H1 (cell line): ENCODE measurements around the gene HMCN2. TPM values are rescaled to one million over a fixed set of nuclear protein-coding genes. Genes with fewer than 3 reads are reported as not detected.

Source experiments
- CBX8 ChIP-seq: fragments of 300-800, 300-1000 bp; sonication (generic); IDR thresholded peaks from 2 replicates; pipeline ENCODE4 v1.7.1; 2016; ENCODE audit warnings: low read depth, low read length, borderline replicate concordance
- CHD1 ChIP-seq: IDR thresholded peaks from 2 replicates; pipeline ENCODE4 v1.6.1; 2012; ENCODE audit warnings: low read depth, low read length, improper control_type of control experiment
- EZH2 ChIP-seq: fragments of 200-600 bp; sonication (generic); IDR thresholded peaks from 2 replicates; pipeline ENCODE4 v1.7.1; 2012; ENCODE audit warnings: low read depth, mild to moderate bottlenecking, moderate library complexity, low read length, inconsistent platforms; ENCODE audit not compliant: severe bottlenecking
- GABPA ChIP-seq: IDR thresholded peaks from 2 replicates; pipeline ENCODE4 v1.6.1; 2011; ENCODE audit warnings: mild to moderate bottlenecking, low read length, moderate library complexity, borderline replicate concordance; ENCODE audit not compliant: insufficient read depth
- POLR2A ChIP-seq, 2 experiments: IDR thresholded peaks; 1 replicate in 1 of 2; 2 replicates in 1 of 2; pipeline ENCODE4 v1.6.1; 2011; ENCODE audit warnings: low read depth in 2 of 2, low read length in 2 of 2, mild to moderate bottlenecking in 2 of 2; ENCODE audit errors: control extremely low read depth in 1 of 2
- RXRA ChIP-seq: IDR thresholded peaks from 2 replicates; pipeline ENCODE4 v1.6.1; 2011; ENCODE audit warnings: low read depth, mild to moderate bottlenecking, low read length, moderate library complexity; ENCODE audit not compliant: insufficient read depth
- TAF7 ChIP-seq: optimal IDR thresholded peaks from 2 replicates; pipeline ENCODE3; 2011; ENCODE audit warnings: low read depth, mild to moderate bottlenecking, inconsistent platforms, low read length, moderate library complexity, borderline replicate concordance
- polyA plus RNA-seq, 7 experiments: library from polyadenylated mRNA; depleted of rRNA in 3 of 7; stranded (reverse) in 5 of 7; unstranded in 2 of 7; fragments of >200 nt in 5 of 7; fragments of 200-250 nt in 2 of 7; gene quantifications; 1 replicate in 5 of 7; 2 replicates in 1 of 7; 4 replicates in 1 of 7; pipeline versions ENCODE4 v1.2.1 to v1.2.3, GENCODE V29; 2011 to 2013; ENCODE audit warnings: missing spikeins in 2 of 7, mixed read lengths in 2 of 7
- total RNA-seq: library from RNA; stranded (reverse); fragmentation: NEBNext Ultra II Directional; extraction: Animal tissue kit (Norgen Biotek cat#: 25700); gene quantifications from 2 replicates; pipeline ENCODE4 v1.2.1, GENCODE V29; 2021
- TF ChIP-seq, protein P1 (sequence below): fragments of 300-600 bp; sonication (generic); IDR thresholded peaks from 2 replicates; pipeline ENCODE4 v1.7.1; 2012; ENCODE audit warnings: low read length, moderate library complexity, mild to moderate bottlenecking, inconsistent platforms; ENCODE audit not compliant: insufficient replicate concordance

Gene HMCN2
- total and polyA plus RNA-seq, 2 of the 8 experiments (the other 6 are each of a cell fraction or from before 2014, with no cell fraction given): 5.0 to 9.1 TPM

DNA sequence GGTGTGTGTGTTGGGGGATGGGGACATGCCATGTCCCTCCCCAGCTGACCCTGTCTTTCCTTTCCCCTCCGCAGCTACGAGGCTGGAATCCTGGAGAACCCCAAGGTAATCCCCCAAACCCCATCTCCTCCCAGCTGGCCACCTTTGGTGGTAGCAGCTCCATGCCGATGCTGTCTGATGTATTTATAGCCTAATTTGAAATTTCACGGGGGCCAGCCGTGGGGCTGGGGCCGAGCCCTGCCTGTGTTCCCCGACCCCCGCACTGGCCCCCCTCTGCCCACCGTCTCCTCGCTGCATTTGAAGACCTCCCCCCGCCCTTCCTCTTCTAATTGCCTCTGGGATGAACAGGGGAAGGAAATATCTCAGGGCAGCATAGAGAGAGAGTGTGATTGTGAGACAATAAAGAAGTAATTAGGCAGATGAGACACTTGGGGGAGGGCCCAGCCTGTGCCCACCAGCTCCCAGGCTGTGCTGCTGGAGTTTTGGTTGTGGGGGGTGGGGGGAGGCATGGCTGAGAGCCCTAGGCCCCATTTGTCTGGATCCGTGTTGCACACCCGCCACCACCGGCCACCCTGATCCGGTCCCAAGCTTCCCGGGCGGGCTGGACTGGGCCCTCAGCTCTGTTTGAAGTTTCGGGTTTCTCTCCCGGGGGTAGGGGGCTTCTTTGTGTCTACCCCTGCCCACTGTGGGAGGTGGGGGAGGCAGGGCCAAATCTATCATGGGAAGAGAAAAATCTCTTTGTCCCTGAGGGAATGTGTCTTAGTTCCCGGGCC is 206.0 kb downstream of the HMCN2 start (continued):
- TF ChIP-seq GABPA (no peak), EZH2 (no peak), CHD1 (no peak), TAF7 (no peak), CBX8 (no peak), RXRA (no peak), POLR2A (IDR thresholded peaks at IDR 0.05; ENCODE audit: control extremely low read depth in 1 of 2, low read depth in 2 of 2, low read length in 2 of 2) (no peak)
- TF ChIP-seq, protein P1, sequence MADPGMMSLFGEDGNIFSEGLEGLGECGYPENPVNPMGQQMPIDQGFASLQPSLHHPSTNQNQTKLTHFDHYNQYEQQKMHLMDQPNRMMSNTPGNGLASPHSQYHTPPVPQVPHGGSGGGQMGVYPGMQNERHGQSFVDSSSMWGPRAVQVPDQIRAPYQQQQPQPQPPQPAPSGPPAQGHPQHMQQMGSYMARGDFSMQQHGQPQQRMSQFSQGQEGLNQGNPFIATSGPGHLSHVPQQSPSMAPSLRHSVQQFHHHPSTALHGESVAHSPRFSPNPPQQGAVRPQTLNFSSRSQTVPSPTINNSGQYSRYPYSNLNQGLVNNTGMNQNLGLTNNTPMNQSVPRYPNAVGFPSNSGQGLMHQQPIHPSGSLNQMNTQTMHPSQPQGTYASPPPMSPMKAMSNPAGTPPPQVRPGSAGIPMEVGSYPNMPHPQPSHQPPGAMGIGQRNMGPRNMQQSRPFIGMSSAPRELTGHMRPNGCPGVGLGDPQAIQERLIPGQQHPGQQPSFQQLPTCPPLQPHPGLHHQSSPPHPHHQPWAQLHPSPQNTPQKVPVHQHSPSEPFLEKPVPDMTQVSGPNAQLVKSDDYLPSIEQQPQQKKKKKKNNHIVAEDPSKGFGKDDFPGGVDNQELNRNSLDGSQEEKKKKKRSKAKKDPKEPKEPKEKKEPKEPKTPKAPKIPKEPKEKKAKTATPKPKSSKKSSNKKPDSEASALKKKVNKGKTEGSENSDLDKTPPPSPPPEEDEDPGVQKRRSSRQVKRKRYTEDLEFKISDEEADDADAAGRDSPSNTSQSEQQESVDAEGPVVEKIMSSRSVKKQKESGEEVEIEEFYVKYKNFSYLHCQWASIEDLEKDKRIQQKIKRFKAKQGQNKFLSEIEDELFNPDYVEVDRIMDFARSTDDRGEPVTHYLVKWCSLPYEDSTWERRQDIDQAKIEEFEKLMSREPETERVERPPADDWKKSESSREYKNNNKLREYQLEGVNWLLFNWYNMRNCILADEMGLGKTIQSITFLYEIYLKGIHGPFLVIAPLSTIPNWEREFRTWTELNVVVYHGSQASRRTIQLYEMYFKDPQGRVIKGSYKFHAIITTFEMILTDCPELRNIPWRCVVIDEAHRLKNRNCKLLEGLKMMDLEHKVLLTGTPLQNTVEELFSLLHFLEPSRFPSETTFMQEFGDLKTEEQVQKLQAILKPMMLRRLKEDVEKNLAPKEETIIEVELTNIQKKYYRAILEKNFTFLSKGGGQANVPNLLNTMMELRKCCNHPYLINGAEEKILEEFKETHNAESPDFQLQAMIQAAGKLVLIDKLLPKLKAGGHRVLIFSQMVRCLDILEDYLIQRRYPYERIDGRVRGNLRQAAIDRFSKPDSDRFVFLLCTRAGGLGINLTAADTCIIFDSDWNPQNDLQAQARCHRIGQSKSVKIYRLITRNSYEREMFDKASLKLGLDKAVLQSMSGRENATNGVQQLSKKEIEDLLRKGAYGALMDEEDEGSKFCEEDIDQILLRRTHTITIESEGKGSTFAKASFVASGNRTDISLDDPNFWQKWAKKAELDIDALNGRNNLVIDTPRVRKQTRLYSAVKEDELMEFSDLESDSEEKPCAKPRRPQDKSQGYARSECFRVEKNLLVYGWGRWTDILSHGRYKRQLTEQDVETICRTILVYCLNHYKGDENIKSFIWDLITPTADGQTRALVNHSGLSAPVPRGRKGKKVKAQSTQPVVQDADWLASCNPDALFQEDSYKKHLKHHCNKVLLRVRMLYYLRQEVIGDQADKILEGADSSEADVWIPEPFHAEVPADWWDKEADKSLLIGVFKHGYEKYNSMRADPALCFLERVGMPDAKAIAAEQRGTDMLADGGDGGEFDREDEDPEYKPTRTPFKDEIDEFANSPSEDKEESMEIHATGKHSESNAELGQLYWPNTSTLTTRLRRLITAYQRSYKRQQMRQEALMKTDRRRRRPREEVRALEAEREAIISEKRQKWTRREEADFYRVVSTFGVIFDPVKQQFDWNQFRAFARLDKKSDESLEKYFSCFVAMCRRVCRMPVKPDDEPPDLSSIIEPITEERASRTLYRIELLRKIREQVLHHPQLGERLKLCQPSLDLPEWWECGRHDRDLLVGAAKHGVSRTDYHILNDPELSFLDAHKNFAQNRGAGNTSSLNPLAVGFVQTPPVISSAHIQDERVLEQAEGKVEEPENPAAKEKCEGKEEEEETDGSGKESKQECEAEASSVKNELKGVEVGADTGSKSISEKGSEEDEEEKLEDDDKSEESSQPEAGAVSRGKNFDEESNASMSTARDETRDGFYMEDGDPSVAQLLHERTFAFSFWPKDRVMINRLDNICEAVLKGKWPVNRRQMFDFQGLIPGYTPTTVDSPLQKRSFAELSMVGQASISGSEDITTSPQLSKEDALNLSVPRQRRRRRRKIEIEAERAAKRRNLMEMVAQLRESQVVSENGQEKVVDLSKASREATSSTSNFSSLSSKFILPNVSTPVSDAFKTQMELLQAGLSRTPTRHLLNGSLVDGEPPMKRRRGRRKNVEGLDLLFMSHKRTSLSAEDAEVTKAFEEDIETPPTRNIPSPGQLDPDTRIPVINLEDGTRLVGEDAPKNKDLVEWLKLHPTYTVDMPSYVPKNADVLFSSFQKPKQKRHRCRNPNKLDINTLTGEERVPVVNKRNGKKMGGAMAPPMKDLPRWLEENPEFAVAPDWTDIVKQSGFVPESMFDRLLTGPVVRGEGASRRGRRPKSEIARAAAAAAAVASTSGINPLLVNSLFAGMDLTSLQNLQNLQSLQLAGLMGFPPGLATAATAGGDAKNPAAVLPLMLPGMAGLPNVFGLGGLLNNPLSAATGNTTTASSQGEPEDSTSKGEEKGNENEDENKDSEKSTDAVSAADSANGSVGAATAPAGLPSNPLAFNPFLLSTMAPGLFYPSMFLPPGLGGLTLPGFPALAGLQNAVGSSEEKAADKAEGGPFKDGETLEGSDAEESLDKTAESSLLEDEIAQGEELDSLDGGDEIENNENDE: no peak
- TF ChIP-seq, all 59 proteins: peak for 0
